Fibroblast of skin of right quadriceps (primary cell): Measurements from ENCODE around the gene PRDM1.

Source experiments
- DNase-seq: peaks from one replicate; pipeline ENCODE4 v3.0.0-alpha.2; 2013

PRDM1 gene

DNA sequence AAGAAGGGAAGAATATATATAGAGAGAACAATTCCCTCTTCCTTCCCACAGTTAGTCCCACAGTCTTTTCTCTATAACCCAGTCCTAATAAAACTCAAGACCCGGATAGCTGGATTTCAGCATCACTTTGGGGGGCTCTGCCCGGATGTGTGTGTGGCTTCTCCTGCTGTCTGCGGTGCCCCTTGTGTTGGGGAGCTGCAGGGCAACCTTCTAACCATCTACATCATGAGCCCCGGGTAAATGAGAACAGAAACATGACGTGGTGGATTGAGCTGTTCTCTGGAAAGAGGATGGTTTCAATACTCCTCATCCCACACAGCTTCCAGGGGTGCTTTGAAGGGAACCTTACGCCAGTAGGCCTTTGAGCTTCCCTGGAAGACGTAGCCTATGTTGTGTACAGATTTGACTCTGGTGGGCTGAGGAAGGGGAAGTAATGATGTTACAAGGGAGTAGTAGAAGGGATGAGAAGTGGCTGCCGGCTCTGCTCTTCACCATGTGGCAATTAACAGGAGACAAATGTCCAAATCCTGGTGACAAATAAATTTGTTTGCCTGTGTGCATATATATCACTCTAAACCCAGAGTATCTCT lies 13.5 kb upstream of the PRDM1 start:
- DNase-seq = no peak

DNA sequence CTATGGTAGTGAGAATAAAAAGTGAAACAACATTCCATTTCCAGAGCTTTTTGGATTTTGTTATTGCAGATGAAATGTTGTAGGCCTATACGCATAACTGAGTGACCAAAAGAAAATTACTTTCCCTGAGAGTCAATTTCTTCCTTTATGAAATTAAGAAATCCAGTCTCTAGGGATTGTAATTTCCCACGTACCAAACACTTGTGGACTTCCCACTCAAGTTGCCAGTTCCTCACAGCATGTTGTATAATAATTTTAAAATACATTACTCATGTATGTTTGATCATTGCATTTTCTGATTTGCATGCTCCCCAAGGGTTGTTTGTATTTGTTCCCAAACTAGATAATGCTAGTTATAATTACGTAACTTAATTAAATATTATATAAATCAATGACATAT lies 12.0 kb upstream of the PRDM1 start:
- no peak for DNase-seq

DNA sequence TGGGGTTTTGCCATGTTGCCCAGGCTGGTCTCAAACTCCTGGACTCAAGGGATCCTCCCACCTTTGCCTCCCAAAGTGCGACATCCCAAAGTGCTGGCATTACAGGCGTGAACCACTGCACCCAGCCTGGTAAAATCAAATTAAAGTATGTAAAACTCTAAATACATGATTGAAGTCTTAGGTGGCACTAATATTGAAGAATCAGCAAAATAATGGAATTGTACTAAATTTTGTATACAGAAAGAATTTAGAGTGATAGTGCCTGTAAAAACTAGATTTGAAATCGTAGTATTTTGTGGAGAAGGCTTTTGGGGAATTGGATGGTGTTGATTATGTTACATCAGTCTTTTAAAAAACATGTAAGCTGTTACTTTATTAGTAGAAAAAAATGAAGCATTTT lies 10.0 kb upstream of the PRDM1 start:
- no peak for DNase-seq

DNA sequence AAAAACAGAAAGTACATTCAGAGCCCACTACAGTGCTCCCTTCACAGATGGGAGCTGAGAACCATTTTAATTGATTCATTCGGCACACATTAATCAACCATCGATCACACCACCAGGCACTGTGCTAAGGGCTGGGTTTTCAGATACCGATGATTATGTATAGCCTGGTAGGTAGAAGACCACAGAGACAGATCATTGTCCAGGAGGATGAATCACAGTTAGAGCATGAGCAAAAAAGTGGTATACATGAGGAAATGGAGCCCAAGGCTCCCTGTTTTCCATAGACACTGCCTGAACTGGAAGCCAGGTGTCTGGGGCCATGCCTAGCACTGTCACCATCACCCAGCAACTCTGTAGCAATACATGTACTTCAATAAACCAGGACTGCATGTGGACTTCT lies 9.0 kb upstream of the PRDM1 start:
- DNase-seq = no peak

DNA sequence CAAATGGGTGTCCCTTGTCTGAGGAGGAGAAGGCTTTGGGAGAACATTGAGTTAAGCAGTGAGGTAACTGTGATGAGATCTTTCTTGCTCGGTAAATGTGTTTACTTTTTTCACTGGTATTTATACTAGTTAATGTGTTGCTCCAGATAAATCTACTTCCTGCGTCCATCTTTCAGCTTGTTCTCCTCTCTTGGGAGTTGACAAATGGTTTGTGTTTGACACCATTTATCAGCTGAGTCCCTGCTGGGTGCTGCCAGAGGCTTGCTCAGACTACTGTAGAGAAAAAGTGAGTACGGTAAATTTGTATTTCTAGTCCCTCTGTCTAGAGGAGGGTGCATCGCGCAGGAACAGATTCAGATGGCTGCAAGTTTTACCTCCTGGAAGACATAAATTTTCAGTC lies 8.3 kb upstream of the PRDM1 start:
- no peak for DNase-seq

DNA sequence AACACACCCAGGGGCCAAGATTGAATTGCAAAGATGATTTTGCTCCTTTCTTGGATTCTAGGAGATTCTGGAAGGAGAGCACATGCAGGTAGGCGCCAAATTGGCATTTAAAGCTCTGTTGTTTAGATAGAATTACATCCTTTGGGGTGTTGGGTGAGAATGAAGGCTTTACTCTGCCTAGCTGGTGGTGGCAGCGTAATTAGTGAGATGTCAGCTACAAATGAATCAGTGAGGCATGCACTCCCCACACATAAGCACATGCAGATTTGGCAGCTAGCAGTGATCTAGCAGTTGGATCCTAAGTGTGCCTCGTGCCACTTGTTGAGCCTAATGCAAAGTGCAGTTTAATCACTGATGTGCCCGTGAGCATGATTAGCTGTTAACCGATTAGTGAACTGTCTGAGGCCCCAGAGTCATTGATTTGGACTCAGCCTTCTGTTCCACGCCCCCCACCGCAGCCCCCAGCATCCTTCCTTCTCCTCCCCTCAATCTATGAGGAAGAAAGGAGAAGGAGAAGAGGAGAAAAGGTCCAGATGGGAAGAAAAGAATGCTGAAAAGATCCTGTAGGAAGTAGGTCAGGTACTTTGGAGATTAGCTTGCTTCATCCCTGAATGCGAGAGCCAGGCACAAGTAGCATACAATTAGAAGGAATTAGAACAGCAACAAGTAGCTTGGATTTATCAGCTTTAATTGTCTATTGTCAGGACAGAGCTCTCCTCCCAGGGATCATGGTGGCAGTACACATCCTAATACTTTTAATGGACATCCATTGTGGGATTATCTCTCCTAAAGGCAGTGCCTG lies 6.0 kb upstream of the PRDM1 start:
- DNase-seq = no peak

DNA sequence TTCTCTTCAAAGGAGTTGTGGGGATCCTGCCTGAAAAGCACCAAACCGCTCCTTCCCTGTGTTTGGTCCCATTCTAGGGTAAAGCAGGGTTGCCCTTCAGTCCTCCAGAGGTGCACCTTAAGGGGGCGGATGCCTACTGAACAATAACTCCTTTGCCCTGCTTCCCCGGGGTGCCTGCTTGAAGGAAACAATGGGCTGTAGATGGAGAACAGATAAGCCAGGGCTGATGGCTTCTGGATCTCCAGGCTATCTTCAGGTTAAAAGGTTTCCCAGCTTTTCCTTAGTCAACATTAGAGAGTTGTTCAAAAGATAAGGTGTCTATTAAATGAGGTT lies 5.4 kb upstream of the PRDM1 start:
- no peak for DNase-seq

DNA sequence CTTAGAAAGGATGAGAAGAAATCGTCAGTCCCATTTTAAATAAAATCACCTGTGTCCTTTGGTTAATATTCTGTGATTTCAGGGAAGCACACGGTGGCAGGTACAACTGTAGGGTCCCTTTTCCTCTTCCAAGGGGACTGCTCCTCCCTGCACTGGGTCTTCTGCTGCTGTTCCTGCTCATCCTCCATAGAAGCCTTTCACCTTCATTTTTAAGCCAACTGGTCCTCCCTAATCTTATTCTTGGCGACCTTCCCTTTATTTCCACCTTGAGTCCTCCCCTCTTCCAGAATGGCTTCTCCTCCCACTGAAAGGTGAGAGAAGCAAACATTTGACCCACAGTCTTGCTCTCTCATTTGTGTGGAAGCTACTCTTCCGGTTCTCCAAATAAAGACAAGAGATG lies 4.4 kb upstream of the PRDM1 start:
- DNase-seq = no peak

DNA sequence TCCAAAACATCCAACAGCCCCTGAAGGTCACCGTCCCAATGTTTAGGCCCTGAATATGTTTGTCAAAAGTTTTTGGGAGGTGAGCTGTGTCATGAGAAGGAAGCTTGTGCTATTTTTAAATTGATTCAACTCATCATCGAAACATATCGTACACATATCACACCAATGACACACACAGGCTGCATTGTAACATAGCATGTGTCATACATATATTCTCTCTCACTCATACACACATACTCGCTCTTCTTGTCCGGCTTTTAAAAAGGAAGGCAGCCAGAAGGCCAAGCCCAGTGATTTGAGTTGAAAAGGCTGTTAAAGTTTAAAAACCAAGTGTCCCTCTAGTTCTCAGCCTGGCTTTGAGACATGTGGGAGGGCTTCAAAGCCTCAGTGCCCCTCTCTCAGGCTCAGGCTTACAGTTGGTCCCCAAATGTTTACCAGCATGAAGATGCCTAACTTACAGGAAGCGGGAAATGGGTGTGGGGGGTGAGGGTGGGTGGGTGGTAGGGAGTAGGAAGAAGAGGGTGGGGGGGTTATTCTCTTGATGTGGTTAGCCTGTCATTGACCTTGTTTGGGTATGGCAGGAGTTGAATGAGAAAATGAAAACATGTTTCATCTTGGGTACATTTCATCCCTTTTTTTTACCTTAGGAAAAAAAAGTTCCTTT lies 3.3 kb upstream of the PRDM1 start:
- peak; percentile 88 for DNase-seq

DNA sequence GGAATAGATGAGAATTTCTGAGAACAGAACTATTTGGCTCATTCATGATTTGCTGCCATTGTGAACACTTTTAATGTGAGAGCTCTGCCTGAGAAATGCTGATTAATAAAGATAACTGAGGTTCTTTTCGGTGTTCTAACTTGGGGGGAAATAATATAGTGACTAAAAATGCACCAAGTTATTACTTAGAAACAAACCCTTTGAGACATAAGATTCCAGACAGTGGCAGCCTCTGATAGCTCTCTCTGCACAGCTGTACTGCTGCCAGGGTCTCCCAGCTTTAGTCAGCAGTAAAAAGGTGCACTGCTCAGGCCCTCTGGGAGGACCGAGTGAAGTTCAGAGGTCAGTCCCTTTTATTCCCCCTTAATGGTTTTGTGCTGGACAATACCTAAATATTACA lies 2.5 kb upstream of the PRDM1 start:
- no peak for DNase-seq

DNA sequence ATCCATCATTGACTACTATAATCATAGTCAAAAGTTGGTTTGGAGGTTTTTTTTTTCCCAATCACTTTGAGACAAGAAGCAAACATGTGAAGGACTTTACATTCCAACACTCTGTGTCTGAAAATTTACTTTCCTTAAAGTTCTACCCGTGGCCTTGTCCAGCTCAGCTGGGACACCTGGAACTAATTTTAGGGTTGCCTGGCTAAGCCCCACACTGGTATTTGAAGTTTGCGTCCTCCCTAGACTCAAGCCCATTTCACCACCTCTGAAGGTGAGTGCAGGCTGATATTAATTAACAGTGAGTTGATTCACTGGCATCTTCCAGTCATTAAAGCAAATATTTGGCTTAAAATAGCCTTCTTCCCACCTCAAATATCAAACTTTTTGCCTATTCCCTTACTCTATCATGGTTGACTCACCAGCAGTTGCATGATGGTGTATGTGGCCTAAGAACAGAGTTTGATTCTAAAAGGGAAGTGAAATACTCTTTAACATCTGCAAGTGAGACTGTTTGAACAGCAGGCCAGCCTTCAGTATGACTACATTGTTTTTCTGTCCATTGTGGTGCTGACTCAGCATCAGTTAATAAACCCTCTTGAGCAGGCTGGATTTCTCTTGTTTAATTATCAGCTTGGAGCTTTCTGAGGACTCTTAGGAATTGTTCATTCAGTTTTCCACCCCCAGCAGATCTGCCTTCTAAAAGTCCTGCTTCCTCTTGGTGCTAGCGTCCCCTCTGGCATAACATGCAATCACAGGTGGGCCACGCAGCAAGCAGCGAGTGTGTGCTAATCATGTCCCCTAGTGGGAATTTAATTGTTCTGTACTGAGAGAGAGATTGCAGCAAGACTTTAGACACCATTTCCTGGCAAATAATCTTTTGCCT lies 1.8 kb upstream of the PRDM1 start:
- DNase-seq = peak; percentile 95

DNA sequence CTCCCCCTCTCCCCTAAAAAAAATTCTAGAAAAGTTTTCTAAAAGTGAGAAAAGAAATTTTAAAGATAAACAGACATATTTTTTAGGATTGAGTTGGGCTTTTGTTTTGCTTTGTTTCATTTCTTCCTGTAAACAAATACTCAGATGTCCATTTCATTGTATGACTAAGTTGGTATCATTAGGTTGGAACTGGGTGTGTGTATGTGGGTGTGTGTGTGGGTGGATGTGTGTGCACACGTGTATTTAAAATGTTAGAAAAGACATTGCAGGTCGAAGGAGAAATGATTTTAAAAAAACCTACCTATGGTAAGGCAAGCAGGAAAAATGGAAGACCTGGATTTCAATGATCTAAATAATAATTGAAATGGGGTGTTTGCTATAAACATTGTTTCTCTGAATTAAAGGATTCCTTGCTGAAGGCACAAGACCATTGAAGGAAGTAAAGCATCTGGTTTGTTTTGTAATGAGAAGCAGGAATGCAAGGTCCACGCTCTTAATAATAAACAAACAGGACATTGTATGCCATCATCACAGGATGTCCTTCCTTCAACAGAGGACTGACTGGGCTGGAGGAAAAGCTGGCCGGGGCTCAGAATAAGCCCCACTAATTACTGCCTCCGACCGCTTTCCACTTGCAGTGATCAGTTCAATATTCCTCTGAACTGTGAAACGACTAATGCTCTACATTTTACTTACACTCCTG lies 996 bp upstream of the PRDM1 start:
- no peak for DNase-seq

DNA sequence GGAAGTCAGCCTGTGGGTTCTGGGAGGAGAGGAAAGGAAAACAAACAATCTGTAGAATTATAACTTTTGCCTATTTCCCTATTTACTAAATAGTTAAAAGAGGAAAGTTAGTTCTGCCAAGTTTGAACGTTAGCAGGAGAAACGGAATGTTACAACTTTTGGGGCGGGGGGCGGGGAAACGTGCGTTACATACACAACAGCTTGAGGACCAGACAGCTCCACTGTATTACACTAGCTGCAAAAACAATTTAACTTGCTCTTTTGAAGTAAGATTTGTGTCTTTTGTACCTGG lies 498 bp upstream of the PRDM1 start:
- DNase-seq = no peak

DNA sequence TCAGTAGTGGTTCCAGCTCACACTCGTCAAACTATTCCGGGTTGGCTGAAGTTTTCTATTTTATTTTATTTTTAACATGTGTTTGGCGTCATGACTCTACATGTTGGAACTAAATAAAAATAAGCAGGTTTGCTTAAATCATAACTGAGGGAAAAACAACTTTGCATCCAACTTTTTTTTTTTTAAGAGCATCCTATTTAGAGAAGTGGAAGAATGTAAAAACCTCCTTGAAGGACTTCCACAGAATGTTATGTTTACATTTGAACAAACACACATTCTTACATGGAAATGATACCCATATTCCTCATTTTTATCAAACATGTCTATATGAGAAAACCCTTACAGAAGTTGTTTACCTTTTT lies 659 bp downstream of the PRDM1 start:
- no peak for DNase-seq

DNA sequence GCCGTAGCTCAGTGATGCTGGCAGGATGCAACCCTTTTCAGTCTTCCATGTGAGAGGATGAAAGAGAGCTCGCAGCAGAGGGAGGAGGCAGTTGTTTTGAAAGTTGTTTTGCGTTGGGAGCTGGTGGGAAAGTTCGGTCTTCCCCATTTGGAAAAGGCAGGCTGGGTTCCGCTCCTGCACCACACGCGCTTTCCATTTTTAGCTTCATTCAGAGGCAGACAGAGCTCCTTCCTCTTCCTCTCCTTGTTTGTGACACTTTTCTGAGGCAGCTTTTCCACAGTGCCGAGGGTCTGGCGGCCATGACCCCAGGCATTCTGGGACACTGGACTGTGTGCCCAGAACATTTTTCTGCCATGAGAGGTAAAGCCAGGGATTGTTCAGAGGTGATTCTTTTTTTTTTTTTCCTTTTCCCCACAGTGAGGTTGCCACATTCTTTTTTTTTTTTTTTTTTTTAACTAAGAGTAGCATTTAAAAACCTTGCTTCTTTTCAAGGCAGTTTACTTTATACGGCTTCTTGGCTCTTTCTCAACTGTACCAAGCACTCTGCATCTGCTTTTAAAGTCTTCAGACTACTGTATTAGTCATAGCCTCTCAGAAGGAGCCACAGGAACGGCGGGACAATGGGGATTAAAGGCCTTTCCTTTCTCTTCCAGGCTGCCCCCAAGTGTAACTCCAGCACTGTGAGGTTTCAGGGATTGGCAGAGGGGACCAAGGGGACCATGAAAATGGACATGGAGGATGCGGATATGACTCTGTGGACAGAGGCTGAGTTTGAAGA lies 1.6 kb downstream of the PRDM1 start:
- peak; percentile 83 for DNase-seq

DNA sequence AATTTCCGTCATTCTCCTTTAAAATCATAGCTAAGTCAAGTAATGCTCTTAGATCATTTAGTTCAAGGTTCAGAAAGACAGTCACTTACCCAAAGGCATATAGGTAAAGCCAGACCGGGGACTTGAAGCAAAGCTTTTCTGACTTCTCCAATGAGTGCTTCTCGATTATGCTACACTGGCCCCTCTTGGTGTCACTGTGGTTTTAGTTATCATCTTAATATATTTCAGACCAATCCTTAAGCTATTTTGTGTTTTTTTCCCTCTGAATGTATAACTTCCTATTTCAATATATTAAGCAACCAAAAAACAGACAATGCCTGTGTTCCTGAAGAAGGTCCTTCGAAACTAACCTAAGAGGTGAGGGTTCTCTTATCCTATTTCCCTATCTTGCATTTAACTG lies 3.9 kb downstream of the PRDM1 start:
- DNase-seq = peak; percentile 69

DNA sequence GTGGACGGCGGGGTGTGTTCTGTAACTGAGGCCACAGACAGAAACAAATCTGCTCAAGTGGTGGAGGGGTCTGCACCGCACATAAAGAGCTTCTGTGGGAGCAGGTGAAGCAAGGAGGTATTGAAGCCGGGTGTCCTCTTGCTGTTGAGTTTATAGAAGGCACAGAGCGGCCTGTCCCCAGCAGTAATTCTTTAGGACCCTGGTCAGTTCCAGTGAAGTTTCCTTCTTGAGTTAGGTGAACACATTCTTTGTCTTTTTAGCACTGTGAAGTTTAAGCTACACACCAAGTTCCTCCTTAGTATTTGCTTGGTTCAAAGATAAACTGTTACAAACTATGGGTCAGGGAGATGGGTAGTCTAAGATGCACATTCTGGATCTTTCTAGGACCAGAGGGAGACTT lies 6.1 kb downstream of the PRDM1 start:
- DNase-seq = no peak

DNA sequence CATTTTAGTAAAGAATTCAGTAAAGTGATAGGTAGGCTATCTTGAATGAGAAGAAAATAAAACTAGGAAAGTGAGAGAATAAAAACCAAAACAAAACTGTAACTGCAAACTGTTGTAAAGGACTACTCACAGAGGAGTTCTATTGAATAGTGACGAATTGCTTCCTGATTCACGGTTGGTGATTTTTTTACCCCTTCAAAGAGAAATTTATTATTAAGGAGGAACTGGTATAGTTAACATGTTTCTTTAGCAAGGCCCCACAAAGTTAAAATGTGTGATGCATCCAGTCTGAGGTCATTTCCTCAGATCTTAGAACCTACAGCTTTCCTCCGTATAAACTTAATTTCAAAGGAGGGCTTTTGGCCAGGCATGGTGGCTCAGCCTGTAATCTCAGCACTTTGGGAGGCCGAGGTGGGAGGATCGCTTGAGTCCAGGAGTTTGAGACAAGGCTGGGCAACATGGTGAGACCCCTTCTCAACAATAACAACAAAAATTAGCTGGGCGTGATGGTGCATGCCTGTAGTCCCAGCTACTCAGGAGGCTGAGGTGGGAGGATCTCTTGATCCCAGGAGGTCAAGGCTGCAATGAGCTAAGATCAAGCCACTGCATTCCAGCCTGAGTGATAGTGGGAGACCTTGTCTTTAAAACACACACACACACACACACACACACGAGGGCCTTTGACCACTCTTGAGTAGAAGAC lies 8.3 kb downstream of the PRDM1 start:
- no peak for DNase-seq

DNA sequence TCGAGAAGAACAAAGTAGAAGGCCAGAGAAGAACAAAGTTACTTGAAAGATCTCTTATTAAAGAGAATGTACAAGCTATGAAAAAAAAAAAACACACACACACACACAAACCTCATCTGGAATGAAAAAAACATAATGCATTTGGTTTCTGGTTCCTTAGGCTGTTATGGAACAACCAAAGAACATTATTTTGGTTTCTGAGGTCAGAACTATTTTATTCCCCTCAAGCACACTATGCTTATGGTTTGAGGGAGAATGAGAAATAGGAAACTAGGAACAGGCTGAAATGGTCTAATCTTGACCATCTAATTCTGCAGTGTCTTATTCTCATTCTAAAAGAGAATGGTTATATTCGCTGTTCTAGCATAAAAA lies 8.8 kb downstream of the PRDM1 start:
- no peak for DNase-seq

DNA sequence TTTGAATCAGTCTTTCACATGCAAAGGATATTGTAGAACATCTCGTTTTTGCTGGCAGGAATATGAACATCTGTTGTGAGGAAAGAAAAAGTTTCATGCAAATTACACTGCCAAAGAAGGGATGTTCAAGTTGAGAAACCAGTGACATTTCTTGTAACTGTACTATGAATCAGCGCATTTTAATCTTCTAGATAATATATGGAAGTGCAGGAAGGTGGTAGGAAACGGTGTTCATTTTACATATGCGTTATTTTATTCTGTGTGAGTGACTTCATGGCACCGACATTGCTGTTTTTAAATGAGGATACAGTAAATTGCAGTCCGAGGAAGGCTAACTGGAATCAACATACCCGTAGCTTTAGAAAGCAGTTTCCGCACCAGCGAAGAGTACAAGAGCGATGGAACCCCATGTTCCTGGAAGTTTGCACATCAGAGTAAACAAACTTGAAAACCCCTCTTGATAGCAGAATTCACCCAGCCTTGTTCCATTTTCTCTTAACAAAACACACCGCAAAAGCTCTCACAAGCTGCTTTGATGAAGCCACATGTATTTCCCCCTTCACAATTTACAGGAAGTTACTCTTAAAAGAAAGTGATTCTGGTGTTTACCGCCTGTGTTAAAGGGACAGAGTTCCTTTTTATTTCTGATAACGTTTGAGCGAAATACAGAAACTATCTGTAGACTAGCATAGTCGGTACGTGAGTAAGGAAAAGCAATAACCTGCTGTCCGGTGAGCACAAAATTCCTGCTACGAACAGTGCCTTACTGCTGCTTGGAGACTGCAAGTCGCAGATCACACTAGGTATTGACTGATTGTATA lies 11.5 kb downstream of the PRDM1 start:
- DNase-seq = peak; percentile 67
